Panc1 (cell line): ENCODE data around the gene RPL38.

Experiments
- CTCF ChIP-seq: fragments of 450-650 bp; IDR thresholded peaks from 2 replicates; pipeline ENCODE4 v1.5.1; 2017; ENCODE audit warnings: mild to moderate bottlenecking
- POLR2AphosphoS5 ChIP-seq: IDR thresholded peaks from 2 replicates; pipeline ENCODE4 v1.6.1; 2012; ENCODE audit warnings: mild to moderate bottlenecking, low read depth, low read length, moderate library complexity
- REST ChIP-seq, 2 experiments: IDR thresholded peaks; 2 replicates each; pipeline ENCODE4 v1.6.1; 2011 to 2012; ENCODE audit warnings: low read depth in 2 of 2, control low read depth in 1 of 2, low read length in 1 of 2, mild to moderate bottlenecking in 1 of 2, moderate library complexity in 1 of 2; ENCODE audit not compliant: insufficient read depth in 1 of 2
- TCF7L2 ChIP-seq: IDR thresholded peaks from 2 replicates; pipeline ENCODE4 v1.6.1; 2011; ENCODE audit warnings: mild to moderate bottlenecking, low read depth, low read length, inconsistent platforms

- TF ChIP-seq POLR2AphosphoS5 = no peak
- TF ChIP-seq CTCF = no peak
- no peak for TF ChIP-seq REST (IDR thresholded peaks at IDR 0.05; ENCODE audit: insufficient read depth in 1 of 2, low read depth in 2 of 2, low read length in 1 of 2)
- TF ChIP-seq TCF7L2 = no peak
Observed at GRCh38 chr17:74205274-74205673, 1.8 kb downstream of the RPL38 start.
